ENCODE measurements around the gene PCDHGC4. TPM values are rescaled to one million over a fixed set of nuclear protein-coding genes. Genes with fewer than 3 reads are reported as not detected.

The PCDHGC4 gene
- total RNA-seq, 1 experiment from 2014 or later, result 0.57 TPM

GRCh38 chr5:141492168-141492885 is 7.5 kb downstream of the PCDHGC4 start:
- intact Hi-C loops (cut with micrococcal nuclease; ENCODE audit: unreplicated experiment), result no loop called here
- Histone ChIP-seq H3K9me3 (ENCODE audit: control insufficient read depth, insufficient read depth, low read depth, low read length) (no peaks in the 10 kb centered on the region), H3K27me3 (ENCODE audit: control insufficient read depth, insufficient read depth, low read length) (no peaks in the 10 kb centered on the region), H3K4me3 (ENCODE audit: low read depth in 2 of 2, low read length in 2 of 2) (no peak overlapping the region), H3K4me1 (ENCODE audit: control insufficient read depth, insufficient read depth, low read length) (no peaks in the 10 kb centered on the region; the same call in 1 of the 2 replicates), H3K36me3 (ENCODE audit: control insufficient read depth, insufficient read depth, low read length) (no peaks in the 10 kb centered on the region), H3K27ac (ENCODE audit: low read length) (no peak overlapping the region)
- in situ Hi-C loops (cut with HindIII; ENCODE audit: low pct_unique_long_range_greater_than_20kb, low sequenced_read_pairs), result no loop called here
- no peak for TF ChIP-seq SIN3A (IDR thresholded peaks at IDR 0.05; ENCODE audit: borderline replicate concordance, insufficient read depth, low read depth, low read length)
- TF ChIP-seq REST (IDR thresholded peaks at IDR 0.05; ENCODE audit: insufficient read depth in 1 of 2, low read depth in 2 of 2, low read length in 1 of 2), result no peak
- TF ChIP-seq TCF7L2 (IDR thresholded peaks at IDR 0.05; ENCODE audit: low read depth, low read length), result no peak
- TF ChIP-seq POLR2AphosphoS5 (IDR thresholded peaks at IDR 0.05; ENCODE audit: low read depth, low read length), result no peak
- TF ChIP-seq CTCF (IDR thresholded peaks at IDR 0.05), result no peak
- ChIA-PET POLR2A (interaction anchor here (0.6 to 0.8 kb wide), 2 partner anchors 15 to 16 kb away, joined by 3 to 4 read pairs; no protein-coding TSS in a partner anchor), CTCF (interaction anchor here (0.8 kb wide), 1 partner anchor 75 kb away, joined by 3 read pairs; the partner anchor contains the start of gene PCDHGB7)
- BruUV-seq (replicated peaks), result no TSS peak
- DNase-seq (ENCODE audit: low read depth, low spot score), result no peak
- ATAC-seq, result no peak

DNA sequence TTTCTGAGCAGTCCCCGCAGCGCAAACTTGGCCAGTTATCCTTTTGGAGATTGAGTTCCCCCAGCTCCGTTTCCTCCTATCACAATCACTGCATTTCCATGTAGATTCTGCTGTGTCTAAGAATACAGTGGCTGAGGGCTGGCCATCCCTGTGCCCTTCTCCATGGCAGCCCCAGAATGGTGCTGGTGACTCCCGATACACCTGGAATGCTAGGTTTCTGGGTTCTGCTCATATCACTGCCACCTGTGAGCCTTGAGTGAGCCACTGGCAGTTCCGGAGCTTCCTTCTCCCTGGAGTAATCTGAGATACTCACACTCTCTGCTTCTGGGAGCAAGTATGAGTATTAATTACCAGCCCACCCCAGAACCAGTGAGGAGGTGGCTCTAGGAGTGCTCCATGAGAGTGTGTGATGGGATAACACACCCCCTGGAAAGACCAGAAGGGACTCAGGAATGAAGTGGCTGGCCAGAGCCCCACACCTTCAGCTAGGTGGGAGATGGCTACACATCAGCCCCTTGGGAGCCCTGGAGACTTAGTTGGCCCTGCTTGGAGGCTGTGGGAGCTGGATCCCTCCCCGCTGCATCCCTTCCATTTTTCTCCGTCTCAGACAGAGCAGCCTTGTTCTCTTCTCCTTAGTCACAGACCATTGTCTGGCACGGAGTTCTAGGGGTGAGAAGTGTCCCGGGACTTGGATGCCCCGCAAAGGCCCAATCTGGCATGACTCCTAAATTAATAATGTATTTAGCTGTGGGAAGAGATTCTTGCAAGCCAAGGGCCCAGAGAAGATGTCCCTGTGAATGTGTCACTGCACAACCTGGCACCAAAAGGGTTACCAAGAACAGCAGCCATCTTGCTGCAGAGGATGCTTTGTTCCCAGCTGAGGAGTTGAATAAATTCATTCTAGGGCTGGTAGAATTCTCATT is 8.9 kb downstream of the PCDHGC4 start:
- CTCF ChIA-PET, result interaction anchor here (0.5 to 0.8 kb wide), 2 partner anchors 28 to 76 kb away, joined by 3 to 4 read pairs; partner anchors contain the start of gene PCDHGB7

More for the DNA sequence above, 8.9 kb downstream of the PCDHGC4 start:
- BruUV-seq (replicated peaks), result no TSS peak
- no peak for DNase-seq (ENCODE audit: low read depth, low spot score)
- H3K4me1 ChIP-seq (ENCODE audit: control insufficient read depth, insufficient read depth, low read length), result no peaks in the 10 kb centered on the region
- H3K27me3 ChIP-seq (ENCODE audit: control insufficient read depth, insufficient read depth, low read length), result no peaks in the 10 kb centered on the region
- in situ Hi-C loops (cut with HindIII; ENCODE audit: low pct_unique_long_range_greater_than_20kb, low sequenced_read_pairs) (no loop called here), intact Hi-C loops (cut with micrococcal nuclease; ENCODE audit: unreplicated experiment) (no loop called here)
- TF ChIP-seq CTCF (IDR thresholded peaks at IDR 0.05), result no peak
- TF ChIP-seq REST (IDR thresholded peaks at IDR 0.05; ENCODE audit: insufficient read depth in 1 of 2, low read depth in 2 of 2, low read length in 1 of 2), result no peak
- TF ChIP-seq TCF7L2 (IDR thresholded peaks at IDR 0.05; ENCODE audit: low read depth, low read length), result no peak
- TF ChIP-seq POLR2AphosphoS5 (IDR thresholded peaks at IDR 0.05; ENCODE audit: low read depth, low read length), result no peak
- no peak for TF ChIP-seq SIN3A (IDR thresholded peaks at IDR 0.05; ENCODE audit: borderline replicate concordance, insufficient read depth, low read depth, low read length)
- ATAC-seq, result no peak
- H3K36me3 ChIP-seq (ENCODE audit: control insufficient read depth, insufficient read depth, low read length), result no peaks in the 10 kb centered on the region
- H3K4me3 ChIP-seq (ENCODE audit: low read depth in 2 of 2, low read length in 2 of 2), result no peak overlapping the region
- H3K27ac ChIP-seq (ENCODE audit: low read length), result no peak overlapping the region
- no peaks in the 10 kb centered on the region for H3K9me3 ChIP-seq (ENCODE audit: control insufficient read depth, insufficient read depth, low read depth, low read length)
- POLR2A ChIA-PET, result interaction anchor here (0.5 to 0.6 kb wide), 2 partner anchors 38 to 126 kb away, joined by 3 to 6 read pairs; no protein-coding TSS in a partner anchor
